GM06990 (cell line): ENCODE data around the gene CCT5.

Experiments
- DNase-seq: peaks from one replicate; pipeline ENCODE4 v3.0.0-alpha.2; 2011; ENCODE audit not compliant: insufficient read length; ENCODE audit errors: extremely low read depth
- H3K27me3 ChIP-seq: replicated peaks from 2 replicates; pipeline ENCODE4 v1.6.0; 2011; ENCODE audit warnings: low read length; ENCODE audit not compliant: control insufficient read depth, insufficient read depth
- H3K36me3 ChIP-seq: 2 replicates; pipeline ENCODE4 v1.5.1; 2011; ENCODE audit warnings: low read length; ENCODE audit not compliant: control insufficient read depth, insufficient read depth
- H3K4me3 ChIP-seq: replicated peaks from 2 replicates; pipeline ENCODE4 v1.5.1; 2011; ENCODE audit warnings: low read depth, mild to moderate bottlenecking, control low read depth, low read length
- TF ChIP-seq, protein P1 (sequence below): IDR thresholded peaks from 2 replicates; pipeline ENCODE4 v1.5.1; 2011; ENCODE audit warnings: low read length, control low read depth, mild to moderate bottlenecking, inconsistent platforms; ENCODE audit not compliant: insufficient read depth, poor library complexity, severe bottlenecking

The CCT5 gene

DNA sequence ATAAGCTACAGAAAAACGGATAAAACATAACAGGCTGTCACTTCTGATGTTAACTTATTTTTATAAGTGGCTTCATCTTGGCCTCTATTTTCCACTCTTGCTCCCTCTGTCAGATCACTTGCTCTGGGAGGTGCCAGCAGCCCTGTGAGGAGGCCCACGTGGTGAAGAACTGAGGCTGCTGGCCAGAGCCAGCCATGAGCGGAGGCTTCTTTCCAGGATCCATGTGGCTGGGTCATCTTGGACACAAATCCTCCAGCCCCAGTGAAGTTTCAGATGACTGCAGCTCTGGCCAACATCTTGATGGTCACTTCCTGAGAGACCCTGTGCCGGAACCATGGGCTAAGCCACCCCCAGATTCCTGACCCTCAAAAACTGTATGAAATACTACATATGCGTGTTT lies 65.1 kb downstream of the CCT5 start:
- TF ChIP-seq, protein P1, sequence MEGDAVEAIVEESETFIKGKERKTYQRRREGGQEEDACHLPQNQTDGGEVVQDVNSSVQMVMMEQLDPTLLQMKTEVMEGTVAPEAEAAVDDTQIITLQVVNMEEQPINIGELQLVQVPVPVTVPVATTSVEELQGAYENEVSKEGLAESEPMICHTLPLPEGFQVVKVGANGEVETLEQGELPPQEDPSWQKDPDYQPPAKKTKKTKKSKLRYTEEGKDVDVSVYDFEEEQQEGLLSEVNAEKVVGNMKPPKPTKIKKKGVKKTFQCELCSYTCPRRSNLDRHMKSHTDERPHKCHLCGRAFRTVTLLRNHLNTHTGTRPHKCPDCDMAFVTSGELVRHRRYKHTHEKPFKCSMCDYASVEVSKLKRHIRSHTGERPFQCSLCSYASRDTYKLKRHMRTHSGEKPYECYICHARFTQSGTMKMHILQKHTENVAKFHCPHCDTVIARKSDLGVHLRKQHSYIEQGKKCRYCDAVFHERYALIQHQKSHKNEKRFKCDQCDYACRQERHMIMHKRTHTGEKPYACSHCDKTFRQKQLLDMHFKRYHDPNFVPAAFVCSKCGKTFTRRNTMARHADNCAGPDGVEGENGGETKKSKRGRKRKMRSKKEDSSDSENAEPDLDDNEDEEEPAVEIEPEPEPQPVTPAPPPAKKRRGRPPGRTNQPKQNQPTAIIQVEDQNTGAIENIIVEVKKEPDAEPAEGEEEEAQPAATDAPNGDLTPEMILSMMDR = no peak
- no peak for DNase-seq
- H3K4me3 ChIP-seq = no peak overlapping the region
- no peaks in the 10 kb centered on the region for H3K36me3 ChIP-seq
- no peaks in the 10 kb centered on the region; the same call in 1 of the 2 replicates for H3K27me3 ChIP-seq
